Stimulated activated CD8-positive, alpha-beta memory T cell treated with anti-CD3 and anti-CD28 coated beads, Interleukin-12 subunit alpha, Interleukin-12 subunit beta, amount 100 ng/mL, for 4 hours (primary cell): Measurements from ENCODE around the gene LRRC49.
"Not testable (repeated sequence)": the region's sequence is repeated elsewhere in the genome, so short reads cannot be mapped to it uniquely, and the experiment has no call there.

Experiments
- DNase-seq: peaks from one replicate; pipeline ENCODE4 v3.0.0-alpha.2; 2020; ENCODE audit warnings: low read depth

LRRC49 gene

GRCh38 chr15:70892002-70892911, at the start of gene LRRC49, which contains the start of gene THAP10:
LRRC49 (plus strand) TSS chr15:70892826; CDS start chr15:70892895, 69 bp downstream.
THAP10 (minus strand) TSS chr15:70892433; CDS start chr15:70892272, 161 bp downstream.
- DNase-seq = peak; percentile 4

- DNase-seq = no peak
These were observed 46.8 kb upstream of the LRRC49 start for GRCh38 chr15:70845602-70846360.

GRCh38 chr15:70851889-70852288, 40.7 kb upstream of the LRRC49 start:
- DNase-seq = no peak

GRCh38 chr15:70852501-70853317, 39.9 kb upstream of the LRRC49 start:
- DNase-seq = no peak

GRCh38 chr15:70853318-70853972, 39.2 kb upstream of the LRRC49 start:
- peak; percentile 5 for DNase-seq

- DNase-seq = peak; percentile 3
These were observed 38.5 kb upstream of the LRRC49 start, which contains the start of gene LARP6 for GRCh38 chr15:70853973-70854665. LARP6 (minus strand) TSS chr15:70854157; CDS start chr15:70854088, 69 bp downstream.

- DNase-seq = no peak
These were observed 38.0 kb upstream of the LRRC49 start for GRCh38 chr15:70854666-70854976.

GRCh38 chr15:70855764-70856163, 36.9 kb upstream of the LRRC49 start:
- DNase-seq = no peak

- DNase-seq = no peak
These were observed 36.3 kb upstream of the LRRC49 start for GRCh38 chr15:70856177-70856883.

GRCh38 chr15:70856884-70857561, 35.6 kb upstream of the LRRC49 start:
- DNase-seq = no peak

GRCh38 chr15:70857562-70858285, 34.9 kb upstream of the LRRC49 start:
- DNase-seq = no peak

- DNase-seq = not testable (repeated sequence)
These were observed 33.9 kb upstream of the LRRC49 start for GRCh38 chr15:70858614-70859321.

- no peak for DNase-seq
These were observed 33.2 kb upstream of the LRRC49 start for GRCh38 chr15:70859322-70859908.

- no peak for DNase-seq
These were observed 32.6 kb upstream of the LRRC49 start for GRCh38 chr15:70859998-70860397.

- DNase-seq = no peak
These were observed 29.0 kb upstream of the LRRC49 start for GRCh38 chr15:70863450-70864218.

- DNase-seq = no peak
These were observed 25.5 kb upstream of the LRRC49 start for GRCh38 chr15:70866982-70867641.
